Astrocyte of the spinal cord (primary cell): ENCODE measurements around the gene ZNF454.

ENCODE experiments used
- DNase-seq: peaks from one replicate; pipeline ENCODE4 v3.0.0; 2011; ENCODE audit warnings: low read depth, low spot score
- H3K4me3 ChIP-seq: 2 replicates; pipeline ENCODE4 v1.5.1; 2011; ENCODE audit warnings: low read depth, mild to moderate bottlenecking, low read length, moderate library complexity
- in situ Hi-C: cut with HindIII; loops from 2 replicates; pipeline ENCODE4 v1.10.0; 2017; ENCODE audit warnings: low sequenced_read_pairs
- TF ChIP-seq, protein P1 (sequence below): IDR thresholded peaks from 2 replicates; pipeline ENCODE4 v1.5.1; 2012; ENCODE audit warnings: low read depth, mild to moderate bottlenecking, low read length, inconsistent platforms

The ZNF454 gene

DNA sequence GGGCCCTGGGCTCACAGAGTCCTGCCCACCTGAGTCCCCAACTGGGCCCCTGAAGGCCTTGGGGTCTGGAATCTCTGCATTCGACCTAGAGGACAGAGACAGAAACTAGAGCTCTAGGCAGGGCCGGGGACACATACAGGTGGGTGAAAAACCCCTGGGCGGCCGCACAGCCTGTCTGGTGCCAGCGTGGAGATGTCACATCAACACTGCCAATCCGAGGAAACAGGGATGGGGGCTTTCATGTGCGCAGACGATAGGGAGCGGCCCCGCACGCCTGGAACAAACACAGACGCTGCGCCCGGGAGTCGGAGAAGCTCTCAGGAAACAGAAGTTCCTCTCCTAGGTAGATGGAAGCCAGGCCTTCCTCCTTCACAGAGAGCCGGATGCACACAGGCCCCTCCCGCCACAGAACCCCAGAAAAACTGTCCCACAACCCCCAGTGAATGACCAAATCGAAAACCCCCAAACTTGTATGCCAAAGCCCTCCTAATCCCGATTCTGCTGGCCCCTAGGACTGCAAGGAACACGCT is 52.3 kb downstream of the ZNF454 start:
- no peak for DNase-seq
- in situ Hi-C loops: no loop called here
- TF ChIP-seq, protein P1, sequence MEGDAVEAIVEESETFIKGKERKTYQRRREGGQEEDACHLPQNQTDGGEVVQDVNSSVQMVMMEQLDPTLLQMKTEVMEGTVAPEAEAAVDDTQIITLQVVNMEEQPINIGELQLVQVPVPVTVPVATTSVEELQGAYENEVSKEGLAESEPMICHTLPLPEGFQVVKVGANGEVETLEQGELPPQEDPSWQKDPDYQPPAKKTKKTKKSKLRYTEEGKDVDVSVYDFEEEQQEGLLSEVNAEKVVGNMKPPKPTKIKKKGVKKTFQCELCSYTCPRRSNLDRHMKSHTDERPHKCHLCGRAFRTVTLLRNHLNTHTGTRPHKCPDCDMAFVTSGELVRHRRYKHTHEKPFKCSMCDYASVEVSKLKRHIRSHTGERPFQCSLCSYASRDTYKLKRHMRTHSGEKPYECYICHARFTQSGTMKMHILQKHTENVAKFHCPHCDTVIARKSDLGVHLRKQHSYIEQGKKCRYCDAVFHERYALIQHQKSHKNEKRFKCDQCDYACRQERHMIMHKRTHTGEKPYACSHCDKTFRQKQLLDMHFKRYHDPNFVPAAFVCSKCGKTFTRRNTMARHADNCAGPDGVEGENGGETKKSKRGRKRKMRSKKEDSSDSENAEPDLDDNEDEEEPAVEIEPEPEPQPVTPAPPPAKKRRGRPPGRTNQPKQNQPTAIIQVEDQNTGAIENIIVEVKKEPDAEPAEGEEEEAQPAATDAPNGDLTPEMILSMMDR: no peak
- no peak overlapping the region for H3K4me3 ChIP-seq

DNA sequence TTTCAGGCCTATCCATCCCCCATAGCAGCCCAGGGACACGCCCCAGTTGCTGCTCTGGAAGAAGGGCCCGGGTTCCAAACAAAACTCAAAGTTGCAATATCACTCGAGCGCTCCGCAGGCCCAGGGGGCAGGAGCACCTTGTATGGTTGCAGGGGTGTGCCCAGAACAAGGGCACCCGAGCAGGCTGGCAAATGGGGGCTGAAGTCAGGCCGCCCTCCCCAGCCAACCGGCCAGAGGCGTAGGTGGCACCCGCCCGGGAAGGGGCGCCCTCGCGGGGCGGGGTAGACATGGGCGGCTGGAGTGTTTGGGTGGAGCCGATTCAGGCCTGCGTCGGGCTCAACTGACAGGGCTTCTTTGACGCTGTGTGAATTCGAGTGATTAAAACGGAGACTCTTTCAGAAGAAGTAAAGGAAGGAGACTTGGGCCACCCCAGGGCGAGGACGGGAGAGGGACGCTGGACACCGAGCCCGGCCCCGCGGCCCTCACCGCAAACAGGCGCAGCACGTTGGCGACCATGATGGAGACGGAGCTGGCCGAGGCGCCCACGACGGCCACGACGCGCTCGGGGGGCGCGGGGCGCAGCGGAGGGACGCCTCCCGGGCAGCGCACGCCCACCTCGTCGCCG is 53.1 kb downstream of the ZNF454 start:
- TF ChIP-seq, protein P1: no peak
- no peak overlapping the region for H3K4me3 ChIP-seq
- DNase-seq: no peak
- in situ Hi-C loops: no loop called here

DNA sequence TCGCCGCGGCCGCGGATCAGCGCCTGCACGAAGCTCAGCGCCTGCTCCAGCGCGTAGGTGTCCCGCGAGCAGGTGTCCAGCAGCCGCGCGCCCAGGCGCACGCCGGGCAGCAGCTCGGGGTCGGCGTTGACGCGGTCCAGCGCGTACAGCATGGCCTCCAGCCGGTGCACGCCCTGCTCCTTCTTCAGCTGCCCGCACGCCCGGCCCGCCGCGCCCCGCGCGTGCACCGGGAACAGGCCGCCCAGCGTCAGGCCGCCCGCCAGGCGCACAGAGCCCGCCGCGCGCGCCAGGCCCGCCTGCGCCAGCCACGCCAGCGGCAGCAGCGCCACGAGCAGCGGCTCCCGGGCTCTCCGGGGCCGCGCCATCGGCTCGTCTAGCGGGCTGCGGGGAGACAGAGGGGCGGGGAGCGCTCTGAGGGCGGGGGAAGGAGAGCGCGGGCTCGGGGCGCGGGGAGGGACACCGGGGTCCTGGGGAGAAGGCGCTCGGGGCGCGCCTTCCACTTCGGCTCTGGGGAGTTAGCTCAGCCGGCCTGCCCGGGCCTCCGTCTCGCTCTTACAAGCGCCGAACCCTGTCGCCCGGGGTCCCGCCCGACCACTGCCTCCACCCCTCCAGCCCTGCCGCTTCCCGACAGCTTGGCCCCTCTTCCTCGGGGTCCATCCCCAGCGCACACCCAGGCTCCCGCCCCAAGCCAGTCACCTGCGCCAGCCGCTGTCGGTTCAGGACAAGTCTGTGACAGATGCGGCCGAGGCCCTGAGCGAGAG is 53.8 kb downstream of the ZNF454 start, which contains the start of gene GRM6:
Gene GRM6 (minus strand): TSS at position 741 of the 761 bp plus-strand sequence. CDS start 376 bp downstream, at position 365.
- no peak for DNase-seq
- TF ChIP-seq, protein P1: no peak
- in situ Hi-C loops: no loop called here
- H3K4me3 ChIP-seq: no peak within 1 kb of the TSS

DNA sequence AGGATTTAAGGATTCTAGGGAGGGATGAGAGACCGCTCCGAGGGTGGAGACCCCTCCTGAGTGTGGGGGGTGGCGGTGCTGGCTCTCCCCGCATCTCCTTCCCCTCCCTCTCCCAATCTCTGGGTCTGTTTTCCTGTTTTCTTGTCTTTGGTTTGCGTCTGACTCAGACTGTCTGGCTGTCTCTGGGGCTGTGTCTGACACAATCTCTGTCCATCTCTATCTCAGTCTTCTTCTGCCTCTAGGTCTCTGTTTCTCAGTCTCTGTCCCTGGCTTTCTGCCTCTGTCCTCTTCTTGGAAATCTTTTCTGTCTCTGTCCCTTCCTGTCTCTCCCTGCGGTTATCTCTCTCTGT is 54.3 kb downstream of the ZNF454 start:
- DNase-seq: no peak
- H3K4me3 ChIP-seq: no peak overlapping the region
- TF ChIP-seq, protein P1: no peak

DNA sequence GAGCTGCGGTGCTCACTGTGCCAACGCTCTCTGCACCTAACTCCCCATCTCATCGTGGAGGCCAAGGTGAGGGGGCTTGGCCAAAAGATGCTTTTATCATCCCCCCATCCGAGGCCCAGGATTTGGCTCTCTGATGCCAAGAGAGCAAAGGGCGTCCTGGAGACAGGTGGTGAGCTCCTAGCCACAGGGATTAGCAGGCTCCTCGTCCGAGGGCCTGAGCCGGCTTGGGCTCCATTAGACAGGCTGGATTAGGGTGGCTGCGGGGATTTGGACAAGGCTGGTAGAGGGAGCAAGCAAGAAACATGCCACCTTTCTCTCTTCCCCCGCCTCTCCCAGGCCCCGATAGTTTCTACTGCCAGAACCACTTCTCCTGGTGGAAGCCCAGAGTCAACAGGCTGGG is 55.2 kb downstream of the ZNF454 start:
- no peak for DNase-seq
- no peak overlapping the region for H3K4me3 ChIP-seq
- TF ChIP-seq, protein P1: no peak
- in situ Hi-C loops: no loop called here

More for the DNA sequence above, 54.3 kb downstream of the ZNF454 start:
- in situ Hi-C loops: no loop called here

DNA sequence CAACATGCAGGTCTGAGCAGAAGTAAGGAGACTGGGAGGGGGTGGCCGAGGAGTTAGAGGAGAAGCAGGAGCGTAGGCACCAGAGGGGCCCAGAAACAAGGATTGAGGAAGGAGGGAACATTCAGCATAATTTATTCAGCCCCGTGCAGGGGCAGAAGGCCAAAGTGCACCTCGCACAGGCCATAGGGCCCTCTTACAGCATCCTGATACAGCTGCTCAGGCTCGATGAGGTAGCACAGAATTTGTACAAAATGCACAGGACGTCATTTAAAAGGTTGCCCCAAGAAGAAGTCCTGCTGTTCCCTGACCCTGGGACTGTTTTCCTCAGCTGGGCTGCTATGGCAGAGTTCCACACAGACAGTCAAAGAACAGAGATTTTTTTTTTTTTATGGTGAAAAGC is 56.2 kb downstream of the ZNF454 start:
- H3K4me3 ChIP-seq: no peak overlapping the region
- in situ Hi-C loops: no loop called here
- TF ChIP-seq, protein P1: no peak
- no peak for DNase-seq
